ENCODE data around the gene SLC47A1. TPM values are rescaled to one million over a fixed set of nuclear protein-coding genes. Genes with fewer than 3 reads are reported as not detected.

The SLC47A1 gene

GRCh38 chr17:19626079-19626478 is 92.4 kb downstream of the SLC47A1 start:
- Histone ChIP-seq H3K4me1 (ENCODE audit: control insufficient read depth, insufficient read depth, low read length) (peaks cover 17% of the 10 kb centered on the region), H3K36me3 (ENCODE audit: insufficient read depth, low read length) (no peaks in the 10 kb centered on the region), H3K27me3 (ENCODE audit: control insufficient read depth, insufficient read depth, low read length) (peaks cover 11% of the 10 kb centered on the region), H3K9me3 (replicated peaks; ENCODE audit: low read length) (no peaks in the 10 kb centered on the region), H3K4me2 (ENCODE audit: low read length) (no peak overlapping the region), H3K4me3 (ENCODE audit: low read length) (no peak overlapping the region), H3K9ac (ENCODE audit: low read depth, low read length) (no peak overlapping the region)

Small RNA genes lying within 50 kb of the gene (small RNA-seq; reads per million reads assigned to genes)
- gene AC025627.2 (not detected), gene NMTRQ-TTG12-1 (not detected)

All from skeletal muscle satellite cell (primary cell).